Colonic mucosa (tissue), 4 donors: ENCODE measurements around the gene UBE2L5. TPM values are rescaled to one million over a fixed set of nuclear protein-coding genes. Genes with fewer than 3 reads are reported as not detected.

Experiments
- DNase-seq: peaks from one replicate; pipeline ENCODE4 v3.0.0-alpha.2; 2020
- H3K27ac ChIP-seq: fragments of 200-600 bp; one replicate; pipeline ENCODE4 v1.8.0; 2021
- H3K27me3 ChIP-seq: fragments of 200-600 bp; one replicate; pipeline ENCODE4 v1.8.0; 2021
- H3K36me3 ChIP-seq: fragments of 200-600 bp; one replicate; pipeline ENCODE4 v1.8.0; 2021
- H3K4me1 ChIP-seq: fragments of 200-600 bp; one replicate; pipeline ENCODE4 v1.8.0; 2021; ENCODE audit warnings: mild to moderate bottlenecking
- H3K4me3 ChIP-seq: fragments of 200-600 bp; one replicate; pipeline ENCODE4 v1.8.0; 2021
- H3K9ac ChIP-seq, 2 donors: one replicate each; pipeline ENCODE4 v1.7.0; 2013; ENCODE audit warnings: control low read depth in 2 of 2, low read depth in 2 of 2, low read length in 2 of 2
- H3K9me3 ChIP-seq: fragments of 200-600 bp; one replicate; pipeline ENCODE4 v1.8.0; 2021
- CTCF ChIP-seq: fragments of 200-600 bp; IDR thresholded peaks from one replicate; pipeline ENCODE4 v1.8.0; 2022; ENCODE audit warnings: antibody characterized with exemption, mild to moderate bottlenecking
- intact Hi-C: fragments of 100-400 bp; cut with DNase I; formaldehyde crosslinking; loops from one replicate; pipeline ENCODE4 v1.14.1; 2022
- total RNA-seq, 2 donors: library from RNA; stranded (reverse); fragmentation: NEBNext Ultra II Directional in 1 of 2; extraction: Animal tissue kit (Norgen Biotek cat#: 25700) in 1 of 2; gene quantifications; one replicate each; pipeline ENCODE4 v1.2.1, GENCODE V29; 2021
- donor health status: healthy.
- donor health status: DM: no; HTN: no; CAD: no.
- donor health status: DM: no; HTN: no; CAD: no.

UBE2L5 gene
- total RNA-seq, 2 donors from 2014 or later = not detected

GRCh38 chr13:30423891-30424290, 1.6 kb downstream of the UBE2L5 start:
- no peak overlapping the region for H3K4me3 ChIP-seq
- no peaks in the 10 kb centered on the region for H3K9me3 ChIP-seq
- H3K36me3 ChIP-seq = no peaks in the 10 kb centered on the region
- H3K27ac ChIP-seq = no peak overlapping the region
- H3K9ac ChIP-seq = no peak overlapping the region
- H3K4me1 ChIP-seq = no peaks in the 10 kb centered on the region
- no peak for TF ChIP-seq CTCF
- DNase-seq = no peak
- no peaks in the 10 kb centered on the region for H3K27me3 ChIP-seq
- intact Hi-C loops = no loop called here

GRCh38 chr13:30429235-30429634, 6.9 kb downstream of the UBE2L5 start:
- H3K9me3 ChIP-seq = no peaks in the 10 kb centered on the region
- no peak for TF ChIP-seq CTCF
- DNase-seq = no peak
- no peak overlapping the region for H3K9ac ChIP-seq
- H3K27ac ChIP-seq = no peak overlapping the region
- intact Hi-C loops = no loop called here
- no peaks in the 10 kb centered on the region for H3K27me3 ChIP-seq
- H3K36me3 ChIP-seq = no peaks in the 10 kb centered on the region
- H3K4me3 ChIP-seq = no peak overlapping the region
- H3K4me1 ChIP-seq = no peaks in the 10 kb centered on the region

GRCh38 chr13:30429721-30430694, 7.7 kb downstream of the UBE2L5 start:
- DNase-seq = no peak
- Histone ChIP-seq H3K4me3 (no peak overlapping the region), H3K36me3 (no peaks in the 10 kb centered on the region), H3K9ac (no peak overlapping the region), H3K4me1 (no peaks in the 10 kb centered on the region), H3K9me3 (no peaks in the 10 kb centered on the region), H3K27me3 (no peaks in the 10 kb centered on the region), H3K27ac (no peak overlapping the region)
- no peak for TF ChIP-seq CTCF
- intact Hi-C loops = no loop called here

- intact Hi-C loops = no loop called here
- no peak overlapping the region for H3K9ac ChIP-seq
- no peak overlapping the region for H3K27ac ChIP-seq
- H3K9me3 ChIP-seq = no peaks in the 10 kb centered on the region
- H3K4me3 ChIP-seq = no peak overlapping the region
- H3K36me3 ChIP-seq = no peaks in the 10 kb centered on the region
- no peaks in the 10 kb centered on the region for H3K27me3 ChIP-seq
- DNase-seq = no peak
- TF ChIP-seq CTCF = no peak
- no peaks in the 10 kb centered on the region for H3K4me1 ChIP-seq
Observed at GRCh38 chr13:30431269-30431940, 9.1 kb downstream of the UBE2L5 start.

- H3K9ac ChIP-seq = no peak overlapping the region
- no peaks in the 10 kb centered on the region for H3K36me3 ChIP-seq
- no peak overlapping the region for H3K27ac ChIP-seq
- no peak for TF ChIP-seq CTCF
- no peak for DNase-seq
- no peaks in the 10 kb centered on the region for H3K4me1 ChIP-seq
- H3K9me3 ChIP-seq = no peaks in the 10 kb centered on the region
- H3K27me3 ChIP-seq = no peaks in the 10 kb centered on the region
- H3K4me3 ChIP-seq = no peak overlapping the region
- intact Hi-C loops = no loop called here
Observed at GRCh38 chr13:30435911-30436451, 13.7 kb downstream of the UBE2L5 start.
